IMR-90 (cell line): ENCODE results near the gene PRR13. TPM values are rescaled to one million over a fixed set of nuclear protein-coding genes. Genes with fewer than 3 reads are reported as not detected.

ENCODE experiments used
- ATAC-seq: fragments of 200-7000 bp; cut with Tn5 transposase; 2 replicates; pipeline ENCODE4 v1.9.1; 2020; ENCODE audit warnings: low read depth, mild to moderate bottlenecking, moderate library complexity
- BruUV-seq: library from RNA; stranded (reverse); fragments of 400-500 nt; replicated peaks from 2 replicates; lab custom pipeline; 2021; lab: Mats Ljungman, UMichigan
- CTCF ChIA-PET: fragments of 300-600 bp; formaldehyde crosslinking; extraction: SDS; loops from one replicate; lab custom pipeline; 2021; ENCODE audit warnings: antibody characterized with exemption; lab: Yijun Ruan, JAX
- POLR2A ChIA-PET: fragments of 300-600 bp; sonication (Branson Sonifier 250); formaldehyde crosslinking; loops from one replicate; lab custom pipeline; 2022; ENCODE audit warnings: antibody characterized with exemption; ENCODE audit not compliant: unreplicated experiment; lab: Charles Lee
- DNase-seq: peaks from one replicate; pipeline ENCODE4 v3.0.0; 2013
- H2AFZ ChIP-seq: replicated peaks from 2 replicates; pipeline ENCODE3; 2013; ENCODE audit warnings: low read length, mild to moderate bottlenecking; ENCODE audit not compliant: poor library complexity
- H2AK5ac ChIP-seq: 2 replicates; pipeline ENCODE4 v1.6.1; 2013; ENCODE audit warnings: low read depth, low read length, inconsistent platforms
- H2AK9ac ChIP-seq: replicated peaks from 2 replicates; pipeline ENCODE3; 2013; ENCODE audit warnings: mild to moderate bottlenecking, low read depth, low read length, moderate library complexity; ENCODE audit not compliant: poor library complexity
- H2BK120ac ChIP-seq: 2 replicates; pipeline ENCODE4 v1.6.1; 2013; ENCODE audit warnings: low read depth, low read length, inconsistent platforms
- H2BK15ac ChIP-seq: 3 replicates; pipeline ENCODE4 v1.6.1; 2013; ENCODE audit warnings: low read depth, low read length, inconsistent platforms
- H2BK20ac ChIP-seq: 2 replicates; pipeline ENCODE4 v1.6.1; 2013; ENCODE audit warnings: low read depth, mild to moderate bottlenecking, inconsistent platforms, low read length, moderate library complexity
- H2BK5ac ChIP-seq: 2 replicates; pipeline ENCODE4 v1.6.1; 2013; ENCODE audit warnings: mild to moderate bottlenecking, low read depth, low read length, inconsistent platforms; ENCODE audit not compliant: poor library complexity, severe bottlenecking
- H3K14ac ChIP-seq: replicated peaks from 2 replicates; pipeline ENCODE4 v1.6.1; 2013; ENCODE audit warnings: low read depth, low read length, inconsistent platforms
- H3K18ac ChIP-seq: 2 replicates; pipeline ENCODE4 v1.6.1; 2013; ENCODE audit warnings: low read depth, low read length, control low read depth
- H3K23ac ChIP-seq: 2 replicates; pipeline ENCODE4 v1.6.1; 2013; ENCODE audit warnings: low read depth, low read length, inconsistent platforms
- H3K27ac ChIP-seq: 2 replicates; pipeline ENCODE4 v1.5.1; 2013; ENCODE audit warnings: mild to moderate bottlenecking, control low read depth, low read length; ENCODE audit not compliant: insufficient read depth
- H3K27me3 ChIP-seq: 2 replicates; pipeline ENCODE4 v1.6.1; 2013; ENCODE audit warnings: low read length; ENCODE audit not compliant: control insufficient read depth, insufficient read depth
- H3K36me3 ChIP-seq: 2 replicates; pipeline ENCODE4 v1.6.1; 2013; ENCODE audit warnings: low read length, mixed read lengths; ENCODE audit not compliant: control insufficient read depth, insufficient read depth
- H3K4ac ChIP-seq: 2 replicates; pipeline ENCODE4 v1.6.1; 2013; ENCODE audit warnings: low read depth, low read length, inconsistent platforms
- H3K4me1 ChIP-seq: 2 replicates; pipeline ENCODE4 v1.6.1; 2013; ENCODE audit warnings: low read length, mixed read lengths; ENCODE audit not compliant: control insufficient read depth, insufficient read depth
- H3K4me2 ChIP-seq: 2 replicates; pipeline ENCODE4 v1.6.1; 2013; ENCODE audit warnings: low read depth, mild to moderate bottlenecking, control low read depth, low read length, moderate library complexity
- H3K4me3 ChIP-seq: 2 replicates; pipeline ENCODE4 v1.5.1; 2013; ENCODE audit warnings: low read depth, mild to moderate bottlenecking, control low read depth, low read length, moderate library complexity; ENCODE audit not compliant: insufficient read depth
- H3K56ac ChIP-seq: 2 replicates; pipeline ENCODE4 v1.6.1; 2013; ENCODE audit warnings: low read length, inconsistent platforms; ENCODE audit not compliant: insufficient read depth; ENCODE audit errors: extremely low read depth
- H3K79me1 ChIP-seq, 2 experiments: 2 replicates each; pipeline ENCODE4 v1.6.1; 2013; ENCODE audit warnings: low read length in 2 of 2, inconsistent platforms in 1 of 2, low read depth in 1 of 2
- H3K9ac ChIP-seq: 2 replicates; pipeline ENCODE4 v1.6.1; 2013; ENCODE audit warnings: low read depth, low read length, control low read depth
- H3K9me1 ChIP-seq: 2 replicates; pipeline ENCODE4 v1.6.1; 2013; ENCODE audit warnings: low read length, inconsistent platforms; ENCODE audit not compliant: insufficient read depth
- H3K9me3 ChIP-seq: 2 replicates; pipeline ENCODE4 v1.6.1; 2013; ENCODE audit warnings: low read length; ENCODE audit not compliant: control insufficient read depth, insufficient read depth
- H4K20me1 ChIP-seq: 2 replicates; pipeline ENCODE4 v1.6.1; 2013; ENCODE audit warnings: low read length, inconsistent platforms; ENCODE audit not compliant: insufficient read depth
- H4K5ac ChIP-seq: 2 replicates; pipeline ENCODE4 v1.6.1; 2013; ENCODE audit warnings: mild to moderate bottlenecking, low read depth, low read length, control low read depth
- H4K8ac ChIP-seq, 2 experiments: 2 replicates each; pipeline ENCODE4 v1.6.1; 2013; ENCODE audit warnings: low read depth in 2 of 2, low read length in 2 of 2, control low read depth in 1 of 2, inconsistent platforms in 1 of 2
- H4K91ac ChIP-seq: 2 replicates; pipeline ENCODE4 v1.6.1; 2013; ENCODE audit warnings: low read depth, low read length, inconsistent platforms; ENCODE audit not compliant: insufficient read depth
- BHLHE40 ChIP-seq: fragments of 150-350 bp; IDR thresholded peaks from 2 replicates; pipeline ENCODE4 v1.6.1; 2016; ENCODE audit warnings: mild to moderate bottlenecking, low read depth, low read length
- CEBPB ChIP-seq: IDR thresholded peaks from 2 replicates; pipeline ENCODE4 v1.6.1; 2012; ENCODE audit warnings: low read depth, low read length, improper control_type of control experiment
- CTCF ChIP-seq: conservative IDR thresholded peaks from 2 replicates; pipeline ENCODE4 v1.5.1; 2012; ENCODE audit warnings: mild to moderate bottlenecking, low read depth, low read length, improper control_type of control experiment
- ELK1 ChIP-seq: fragments of 150-350 bp; IDR thresholded peaks from 2 replicates; pipeline ENCODE4 v1.6.1; 2016; ENCODE audit warnings: low read depth, mild to moderate bottlenecking, low read length, moderate library complexity, borderline replicate concordance
- FOS ChIP-seq: fragments of 150-350 bp; IDR thresholded peaks from 2 replicates; pipeline ENCODE4 v1.6.1; 2016; ENCODE audit warnings: low read depth, low read length
- MAFK ChIP-seq: IDR thresholded peaks from 2 replicates; pipeline ENCODE4 v1.6.1; 2012; ENCODE audit warnings: low read depth, low read length, improper control_type of control experiment
- MXI1 ChIP-seq: IDR thresholded peaks from 2 replicates; pipeline ENCODE4 v1.6.1; 2012; ENCODE audit warnings: low read depth, mild to moderate bottlenecking, low read length, moderate library complexity, borderline replicate concordance
- POLR2A ChIP-seq: IDR thresholded peaks from 2 replicates; pipeline ENCODE4 v1.6.1; 2012; ENCODE audit warnings: mild to moderate bottlenecking, low read depth, low read length
- RAD21 ChIP-seq: IDR thresholded peaks from 2 replicates; pipeline ENCODE4 v1.6.1; 2012; ENCODE audit warnings: low read length, improper control_type of control experiment
- RFX5 ChIP-seq: IDR thresholded peaks from 2 replicates; pipeline ENCODE4 v1.8.0; 2012; ENCODE audit warnings: low read depth, mild to moderate bottlenecking, low read length, moderate library complexity
- SMC3 ChIP-seq: fragments of 150-350 bp; IDR thresholded peaks from 2 replicates; pipeline ENCODE4 v1.6.1; 2016; ENCODE audit warnings: low read depth, mild to moderate bottlenecking, antibody characterized with exemption, low read length, moderate library complexity
- USF2 ChIP-seq: fragments of 150-350 bp; IDR thresholded peaks from 2 replicates; pipeline ENCODE4 v1.6.1; 2017; ENCODE audit warnings: mild to moderate bottlenecking, antibody characterized with exemption, low read length, low read depth
- WGBS, 2 experiments: methylation state at CpG; one replicate each; pipeline versions ENCODE4 v1.1.5 to v1.1.7; 2013; ENCODE audit warnings: missing lambda C conversion rate in 2 of 2; ENCODE audit not compliant: insufficient read length in 1 of 2; ENCODE audit errors: extremely low coverage in 2 of 2; 5-methylcytosine and 5-hydroxymethylcytosine counted together
- dilution Hi-C: fragments of 300-500 bp; cut with HindIII; formaldehyde crosslinking; loops from one replicate; pipeline ENCODE4 v1.14.3; 2018; ENCODE audit warnings: low sequenced_read_pairs; ENCODE audit not compliant: unreplicated experiment
- in situ Hi-C: fragments of 300-500 bp; cut with MboI; formaldehyde crosslinking; loops from 3 replicates; pipeline ENCODE4 v1.14.3; 2019; ENCODE audit warnings: low sequenced_read_pairs, inconsistent platforms, mixed read lengths
- intact Hi-C: fragments of 100-400 bp; cut with micrococcal nuclease; formaldehyde crosslinking; loops from 2 replicates; pipeline ENCODE4 v1.10.0; 2022
- polyA plus RNA-seq, 3 experiments: library from polyadenylated mRNA; depleted of rRNA; stranded (reverse); fragments of >200 nt; gene quantifications; 2 replicates each; pipeline ENCODE4 v1.2.3, GENCODE V29; 2012; ENCODE audit warnings: low replicate concordance in 1 of 3
- total RNA-seq: library from RNA; depleted of rRNA; stranded (reverse); fragments of >200 nt; gene quantifications from 2 replicates; pipeline ENCODE4 v1.2.3, GENCODE V29; 2012

Gene PRR13
- total and polyA plus RNA-seq, 2 of the 4 experiments (the other 2 are of a cell fraction) = 25.5 to 114 TPM

- H3K79me1 ChIP-seq = peaks cover 46 to 86% of the 10 kb centered on the region in 2 experiments
- ChIA-PET POLR2A (no interaction called here), CTCF (interaction anchor here (0.8 kb wide), 1 partner anchor 11 kb away, joined by 3 read pairs; no protein-coding TSS in a partner anchor)
- 83% methylated on average over 1 of the region's 5 CpGs; no CpG with 5 or more reads in 1 of the 2 experiments for WGBS, 2 experiments
- no peak overlapping the region for H3K18ac ChIP-seq
- H3K27ac ChIP-seq = no peak overlapping the region
- no peak overlapping the region for H3K14ac ChIP-seq
- no peak overlapping the region for H2AK5ac ChIP-seq
- H2BK120ac ChIP-seq = no peak overlapping the region
- H3K9ac ChIP-seq = no peak overlapping the region
- no peak overlapping the region for H2BK15ac ChIP-seq
- H2AFZ ChIP-seq = no peak overlapping the region
- H3K9me1 ChIP-seq = no peaks in the 10 kb centered on the region; the same call in 1 of the 2 replicates
- no peak overlapping the region for H3K4me3 ChIP-seq
- no peak overlapping the region for H2BK5ac ChIP-seq
- TF ChIP-seq ELK1 = no peak
- TF ChIP-seq CEBPB = no peak
- TF ChIP-seq RFX5 = no peak
- no peak for TF ChIP-seq RAD21
- no peak for TF ChIP-seq SMC3
- no peak for TF ChIP-seq BHLHE40
- no peak for TF ChIP-seq FOS
- no peak for TF ChIP-seq CTCF
- TF ChIP-seq MXI1 = no peak
- TF ChIP-seq POLR2A = no peak
- TF ChIP-seq MAFK = no peak
- no peak for TF ChIP-seq USF2
- DNase-seq (no peak), ATAC-seq (no peak; the same call in 1 of the 2 replicates)
- no peak overlapping the region for H4K5ac ChIP-seq
- BruUV-seq = no TSS peak
- in situ Hi-C loops (no loop called here), intact Hi-C loops (no loop called here), dilution Hi-C loops (no loop called here)
- H3K4ac ChIP-seq = no peak overlapping the region
- H3K27me3 ChIP-seq = no peaks in the 10 kb centered on the region
- peaks cover 85% of the 10 kb centered on the region for H3K36me3 ChIP-seq
- no peak overlapping the region for H2BK20ac ChIP-seq
- no peak overlapping the region for H4K91ac ChIP-seq
- H3K4me2 ChIP-seq = no peak overlapping the region
- no peak overlapping the region for H3K23ac ChIP-seq
- H2AK9ac ChIP-seq = no peak overlapping the region
- no peak overlapping the region for H4K8ac ChIP-seq
- H3K9me3 ChIP-seq = no peaks in the 10 kb centered on the region
- H3K4me1 ChIP-seq = peaks cover 9% of the 10 kb centered on the region
- no peak overlapping the region for H3K56ac ChIP-seq
- peaks cover 92% of the 10 kb centered on the region for H4K20me1 ChIP-seq
These were observed 22.4 kb downstream of the PRR13 start for GRCh38 chr12:53463802-53464560.
